ENCODE results near the gene XXYLT1.

The XXYLT1 gene

DNA sequence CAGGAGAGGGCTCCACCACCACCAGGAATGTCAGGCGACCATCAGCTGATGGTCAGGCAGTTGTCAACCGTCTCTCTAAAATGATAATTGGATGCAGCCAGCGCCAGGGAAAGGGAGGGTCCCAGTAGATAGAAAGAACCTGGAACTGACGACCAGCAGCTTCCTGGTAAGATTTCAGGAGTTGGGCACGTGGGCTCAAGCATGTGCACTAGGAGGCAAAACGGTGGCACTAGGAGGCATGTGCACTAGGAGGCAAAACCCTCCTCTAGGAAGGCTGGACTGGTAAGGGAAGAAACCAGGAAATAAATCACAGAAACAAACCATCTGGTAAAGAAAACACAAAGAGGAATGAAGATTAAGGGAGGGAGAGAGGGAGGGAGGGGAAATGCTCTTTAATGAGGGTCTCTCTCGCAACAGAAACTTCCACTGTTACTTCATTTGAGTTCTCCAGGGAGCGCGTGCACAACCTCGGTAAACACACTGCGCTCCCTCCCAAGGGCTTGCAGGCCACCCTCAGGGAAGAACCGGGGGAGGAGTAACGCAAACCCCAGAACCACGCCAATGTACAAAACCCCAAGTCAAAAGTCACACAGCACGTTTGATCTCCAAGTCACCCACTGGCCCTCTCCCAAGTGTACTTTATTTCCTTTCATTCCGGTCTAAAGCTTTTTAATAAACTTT is 116.7 kb downstream of the XXYLT1 start:
- peak overlapping the region; percentile 65 to 71 for H3K9ac ChIP-seq (ENCODE audit: low read length in 2 of 2)
- H3K4me1 ChIP-seq (ENCODE audit: control insufficient read depth, insufficient read depth, low read length): peaks cover 67% of the 10 kb centered on the region
- H3K4me3 ChIP-seq (ENCODE audit: low read length in 2 of 2): peak overlapping the region; percentile 52 to 65

DNA sequence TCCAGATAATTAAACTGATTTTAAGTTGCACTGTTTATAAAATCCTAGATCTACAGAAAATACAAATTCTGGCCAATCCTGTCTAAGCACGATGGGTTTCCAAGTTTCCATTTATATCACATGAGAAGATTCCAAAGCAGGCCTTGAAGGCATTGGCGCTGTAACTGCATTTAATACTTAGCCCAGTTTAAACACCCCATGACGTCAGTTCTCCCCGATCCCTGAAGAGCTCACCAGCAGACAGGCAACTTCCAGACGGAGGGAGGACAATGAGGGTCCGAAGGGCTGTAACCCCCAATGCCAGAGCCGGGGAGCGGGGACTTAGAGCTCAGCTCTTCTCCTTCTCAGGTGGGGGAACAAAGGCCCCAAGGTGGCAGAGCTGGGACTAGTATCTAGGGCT is 117.3 kb downstream of the XXYLT1 start:
- H3K9ac ChIP-seq (ENCODE audit: low read length in 2 of 2): peak overlapping the region; percentile 65 to 71

More for the DNA sequence above, 116.7 kb downstream of the XXYLT1 start:
- H3K27ac ChIP-seq (ENCODE audit: low read length): peak overlapping the region; percentile 96
- H3K36me3 ChIP-seq (ENCODE audit: control insufficient read depth in 2 of 2, insufficient read depth in 2 of 2, low read length in 2 of 2): no peaks in the 10 kb centered on the region
- no peaks in the 10 kb centered on the region for H3K27me3 ChIP-seq (ENCODE audit: control insufficient read depth in 1 of 2, insufficient read depth in 2 of 2, low read length in 2 of 2)
- H3K9me3 ChIP-seq (ENCODE audit: control insufficient read depth in 2 of 2, low read length in 2 of 2): no peaks in the 10 kb centered on the region

DNA sequence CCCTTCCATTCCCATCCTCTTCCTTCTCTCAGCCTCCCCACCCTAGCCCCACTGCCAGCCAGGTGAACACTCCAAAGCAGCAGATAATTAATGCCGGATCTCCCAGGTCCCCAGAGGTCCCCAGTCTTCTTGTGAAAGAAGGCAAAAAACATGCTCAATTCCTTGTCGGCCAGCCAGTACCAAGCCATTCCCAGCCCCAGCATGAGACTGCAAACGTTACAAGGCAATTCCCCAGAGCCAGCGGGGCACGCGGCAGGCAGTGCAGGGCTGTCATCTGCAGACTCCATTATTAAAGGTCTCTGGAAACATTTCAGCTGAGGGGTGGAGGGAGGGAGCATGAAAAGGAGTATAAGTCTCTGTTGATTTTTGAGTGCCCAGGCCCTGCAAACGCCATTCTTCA is 117.8 kb downstream of the XXYLT1 start:
- Histone ChIP-seq H3K4me3 (ENCODE audit: low read length in 2 of 2) (peak overlapping the region in 1 of 2 donors; percentile 35), H3K9ac (ENCODE audit: low read length in 2 of 2) (peak overlapping the region; percentile 10 to 42), H3K36me3 (ENCODE audit: control insufficient read depth in 2 of 2, insufficient read depth in 2 of 2, low read length in 2 of 2) (no peaks in the 10 kb centered on the region), H3K4me1 (ENCODE audit: control insufficient read depth, insufficient read depth, low read length) (peaks cover 67% of the 10 kb centered on the region), H3K9me3 (ENCODE audit: control insufficient read depth in 2 of 2, low read length in 2 of 2) (no peaks in the 10 kb centered on the region), H3K27ac (ENCODE audit: low read length) (peak overlapping the region; percentile 96), H3K27me3 (ENCODE audit: control insufficient read depth in 1 of 2, insufficient read depth in 2 of 2, low read length in 2 of 2) (no peaks in the 10 kb centered on the region)

More for the DNA sequence above, 117.3 kb downstream of the XXYLT1 start:
- Histone ChIP-seq H3K36me3 (ENCODE audit: control insufficient read depth in 2 of 2, insufficient read depth in 2 of 2, low read length in 2 of 2) (no peaks in the 10 kb centered on the region), H3K4me1 (ENCODE audit: control insufficient read depth, insufficient read depth, low read length) (peaks cover 67% of the 10 kb centered on the region), H3K4me3 (ENCODE audit: low read length in 2 of 2) (no peak overlapping the region), H3K27ac (ENCODE audit: low read length) (peak overlapping the region; percentile 96), H3K27me3 (ENCODE audit: control insufficient read depth in 1 of 2, insufficient read depth in 2 of 2, low read length in 2 of 2) (no peaks in the 10 kb centered on the region), H3K9me3 (ENCODE audit: control insufficient read depth in 2 of 2, low read length in 2 of 2) (no peaks in the 10 kb centered on the region)

DNA sequence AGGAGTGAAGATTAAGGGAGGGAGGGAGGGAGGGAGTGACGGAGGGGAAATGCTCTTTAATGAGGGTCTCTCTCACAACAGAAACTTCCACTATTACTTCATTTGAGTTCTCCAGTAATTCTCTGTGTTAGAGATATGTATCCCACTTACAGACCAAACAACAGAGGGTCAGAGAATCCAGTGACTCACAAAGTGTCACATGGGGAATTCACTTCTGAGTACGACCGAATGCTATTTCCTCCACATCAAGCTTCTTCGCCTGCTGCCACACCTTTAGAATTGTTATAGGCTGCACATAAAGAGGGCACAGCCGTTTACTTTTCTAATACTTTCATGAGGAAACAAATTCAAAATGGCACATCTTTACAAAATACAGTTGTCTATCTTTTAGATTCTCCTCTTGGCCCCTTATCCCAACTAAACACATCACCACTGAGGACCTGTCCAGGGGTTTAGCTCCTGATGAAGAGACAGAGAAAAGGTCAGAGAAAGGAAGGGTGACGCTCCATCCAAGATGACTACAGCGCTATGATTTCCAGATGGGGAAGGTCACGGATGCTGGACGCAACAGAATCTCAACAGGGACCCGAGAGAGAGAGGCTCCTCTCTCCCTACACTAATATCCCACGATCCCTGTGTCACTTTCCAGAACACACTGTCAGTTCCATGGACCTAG is 119.0 kb downstream of the XXYLT1 start:
- Histone ChIP-seq H3K27me3 (ENCODE audit: control insufficient read depth in 1 of 2, insufficient read depth in 2 of 2, low read length in 2 of 2) (no peaks in the 10 kb centered on the region), H3K36me3 (ENCODE audit: control insufficient read depth in 2 of 2, insufficient read depth in 2 of 2, low read length in 2 of 2) (no peaks in the 10 kb centered on the region), H3K9me3 (ENCODE audit: control insufficient read depth in 2 of 2, low read length in 2 of 2) (no peaks in the 10 kb centered on the region), H3K9ac (ENCODE audit: low read length in 2 of 2) (peak overlapping the region in 1 of 2 donors; percentile 12), H3K4me1 (ENCODE audit: control insufficient read depth, insufficient read depth, low read length) (peaks cover 63% of the 10 kb centered on the region), H3K27ac (ENCODE audit: low read length) (peak overlapping the region; percentile 96), H3K4me3 (ENCODE audit: low read length in 2 of 2) (no peak overlapping the region)

DNA sequence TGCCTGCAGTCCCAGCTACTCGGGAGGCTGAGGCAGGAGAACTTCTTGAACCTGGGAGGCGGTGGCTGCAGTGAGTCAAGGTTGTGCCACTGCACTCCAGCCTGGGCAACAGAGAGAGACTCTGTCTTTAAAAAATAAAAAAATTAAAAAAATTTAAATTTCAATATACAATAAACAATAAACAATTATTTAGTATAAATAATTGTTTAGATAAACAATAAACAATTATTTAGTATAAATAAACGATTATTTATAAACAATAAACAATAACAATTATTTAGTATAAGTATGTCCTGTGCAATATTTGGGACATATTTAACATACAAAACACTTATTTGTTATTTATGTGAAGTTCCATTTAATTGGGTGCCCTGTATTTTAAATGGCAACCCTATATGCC is 119.6 kb downstream of the XXYLT1 start:
- Histone ChIP-seq H3K4me1 (ENCODE audit: control insufficient read depth, insufficient read depth, low read length) (peaks cover 59% of the 10 kb centered on the region), H3K9me3 (ENCODE audit: control insufficient read depth in 2 of 2, low read length in 2 of 2) (no peaks in the 10 kb centered on the region), H3K27ac (ENCODE audit: low read length) (peak overlapping the region; percentile 96), H3K9ac (ENCODE audit: low read length in 2 of 2) (no peak overlapping the region), H3K36me3 (ENCODE audit: control insufficient read depth in 2 of 2, insufficient read depth in 2 of 2, low read length in 2 of 2) (no peaks in the 10 kb centered on the region), H3K27me3 (ENCODE audit: control insufficient read depth in 1 of 2, insufficient read depth in 2 of 2, low read length in 2 of 2) (no peaks in the 10 kb centered on the region), H3K4me3 (ENCODE audit: low read length in 2 of 2) (no peak overlapping the region)

DNA sequence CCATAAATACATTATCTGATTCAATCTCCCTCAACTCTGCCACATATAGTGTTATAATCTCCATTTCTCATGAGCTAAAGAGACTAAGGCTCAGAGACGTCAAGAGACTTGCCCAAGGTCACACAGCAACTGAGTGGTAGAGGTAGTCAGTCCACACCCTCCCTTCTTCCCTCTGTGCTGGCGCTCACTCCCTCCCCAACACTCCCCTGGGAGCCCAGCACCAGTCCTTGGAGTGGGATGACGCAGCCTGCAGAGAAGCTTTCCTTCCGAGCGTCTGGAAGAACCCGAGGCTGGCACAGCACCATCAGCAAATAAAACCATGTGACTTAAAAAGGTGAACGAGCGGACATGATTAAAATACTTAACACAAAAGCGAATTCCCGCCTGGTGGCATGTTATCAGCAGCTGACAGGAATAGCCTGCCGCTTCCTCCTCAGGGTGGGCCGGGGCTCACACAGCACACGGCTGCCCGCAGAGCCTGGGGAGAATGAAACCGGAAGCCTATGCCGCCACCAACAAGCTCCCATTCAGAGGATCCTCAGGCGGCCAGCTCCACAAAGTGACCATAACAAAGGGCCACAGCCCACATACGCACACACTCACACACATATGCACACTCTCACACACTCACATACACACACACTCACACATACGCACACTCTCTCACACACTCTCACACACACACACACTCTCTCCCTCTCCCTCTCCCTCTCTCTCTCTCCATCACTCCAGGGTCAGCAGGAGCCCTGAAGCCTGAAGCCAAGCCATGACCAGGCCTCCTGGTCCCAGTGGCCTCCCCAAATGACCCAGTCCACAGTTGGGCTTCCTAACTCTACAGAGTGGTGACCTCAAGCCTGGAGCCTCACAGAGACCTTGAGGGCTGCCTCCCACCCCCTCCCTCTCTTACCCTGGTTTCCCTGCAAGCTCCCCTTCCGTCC is 120.5 kb downstream of the XXYLT1 start:
- Histone ChIP-seq H3K4me1 (ENCODE audit: control insufficient read depth, insufficient read depth, low read length) (peaks cover 49% of the 10 kb centered on the region), H3K36me3 (ENCODE audit: control insufficient read depth in 2 of 2, insufficient read depth in 2 of 2, low read length in 2 of 2) (no peaks in the 10 kb centered on the region), H3K4me3 (ENCODE audit: low read length in 2 of 2) (peak overlapping the region; percentile 29 to 69), H3K9ac (ENCODE audit: low read length in 2 of 2) (peak overlapping the region; percentile 66 to 72), H3K27me3 (ENCODE audit: control insufficient read depth in 1 of 2, insufficient read depth in 2 of 2, low read length in 2 of 2) (no peaks in the 10 kb centered on the region), H3K27ac (ENCODE audit: low read length) (peak overlapping the region; percentile 89), H3K9me3 (ENCODE audit: control insufficient read depth in 2 of 2, low read length in 2 of 2) (no peaks in the 10 kb centered on the region)

DNA sequence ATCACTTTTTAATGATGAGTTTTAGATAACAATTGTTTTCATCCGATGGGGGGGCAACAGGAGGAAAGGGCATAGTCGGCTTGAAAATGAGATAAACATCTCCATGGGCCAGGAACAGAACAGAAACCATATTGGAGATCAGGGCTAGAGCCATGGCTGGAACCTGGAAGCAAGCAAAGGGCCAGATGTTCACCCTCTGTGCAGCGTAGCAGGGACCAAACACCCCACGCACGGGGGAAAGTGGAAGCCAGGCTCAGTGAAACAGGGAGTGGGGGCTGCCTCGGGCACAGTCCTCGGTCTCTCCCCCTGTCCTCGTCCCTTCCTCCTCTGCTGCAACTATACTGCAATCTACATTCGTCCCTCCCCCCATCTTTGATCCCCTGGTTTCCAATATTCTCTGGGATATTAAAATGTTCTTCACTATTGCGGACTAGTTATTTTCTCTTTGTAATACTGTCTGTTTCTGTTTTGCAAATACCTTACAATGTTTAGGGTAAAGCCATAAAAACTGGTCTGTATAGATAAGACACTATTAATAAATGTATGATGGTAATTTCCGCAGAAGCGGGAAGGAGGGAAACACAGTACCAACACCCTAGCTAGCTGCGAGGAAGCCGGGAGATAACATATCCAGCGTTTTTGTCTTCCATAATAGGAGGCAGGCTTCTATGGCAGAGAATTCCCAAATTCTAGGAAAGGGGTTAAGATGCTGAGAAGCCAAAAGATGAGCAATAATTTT is 121.5 kb downstream of the XXYLT1 start:
- Histone ChIP-seq H3K9ac (ENCODE audit: low read length in 2 of 2) (peak overlapping the region; percentile 29 to 66), H3K9me3 (ENCODE audit: control insufficient read depth in 2 of 2, low read length in 2 of 2) (no peaks in the 10 kb centered on the region), H3K27ac (ENCODE audit: low read length) (peak overlapping the region; percentile 89), H3K4me1 (ENCODE audit: control insufficient read depth, insufficient read depth, low read length) (peaks cover 39% of the 10 kb centered on the region), H3K4me3 (ENCODE audit: low read length in 2 of 2) (peak overlapping the region; percentile 29 to 69), H3K27me3 (ENCODE audit: control insufficient read depth in 1 of 2, insufficient read depth in 2 of 2, low read length in 2 of 2) (no peaks in the 10 kb centered on the region), H3K36me3 (ENCODE audit: control insufficient read depth in 2 of 2, insufficient read depth in 2 of 2, low read length in 2 of 2) (no peaks in the 10 kb centered on the region)

DNA sequence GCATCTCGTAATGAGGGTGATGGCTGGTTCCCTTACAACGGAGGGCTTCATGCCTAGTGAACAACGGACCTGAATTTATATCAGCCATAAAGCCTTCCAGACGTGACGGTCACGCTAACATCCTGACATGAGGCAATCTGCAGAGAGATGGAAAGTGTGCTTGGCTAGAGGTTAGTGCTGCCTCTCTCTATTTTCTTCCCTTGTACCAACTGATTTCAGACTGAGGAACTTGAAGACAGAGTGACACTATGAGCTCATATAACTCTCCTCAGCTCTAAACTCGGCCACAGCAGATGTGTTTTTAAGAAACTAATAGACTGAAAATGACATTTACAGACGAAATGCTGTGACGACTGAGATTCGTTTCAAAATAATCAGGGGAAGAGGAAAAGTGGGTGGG is 122.4 kb downstream of the XXYLT1 start:
- Histone ChIP-seq H3K36me3 (ENCODE audit: control insufficient read depth in 2 of 2, insufficient read depth in 2 of 2, low read length in 2 of 2) (no peaks in the 10 kb centered on the region), H3K9me3 (ENCODE audit: control insufficient read depth in 2 of 2, low read length in 2 of 2) (no peaks in the 10 kb centered on the region), H3K27me3 (ENCODE audit: control insufficient read depth in 1 of 2, insufficient read depth in 2 of 2, low read length in 2 of 2) (no peaks in the 10 kb centered on the region), H3K9ac (ENCODE audit: low read length in 2 of 2) (peak overlapping the region; percentile 7 to 21), H3K4me3 (ENCODE audit: low read length in 2 of 2) (peak overlapping the region in 1 of 2 donors; percentile 65), H3K27ac (ENCODE audit: low read length) (peak overlapping the region; percentile 1), H3K4me1 (ENCODE audit: control insufficient read depth, insufficient read depth, low read length) (peaks cover 30% of the 10 kb centered on the region)

DNA sequence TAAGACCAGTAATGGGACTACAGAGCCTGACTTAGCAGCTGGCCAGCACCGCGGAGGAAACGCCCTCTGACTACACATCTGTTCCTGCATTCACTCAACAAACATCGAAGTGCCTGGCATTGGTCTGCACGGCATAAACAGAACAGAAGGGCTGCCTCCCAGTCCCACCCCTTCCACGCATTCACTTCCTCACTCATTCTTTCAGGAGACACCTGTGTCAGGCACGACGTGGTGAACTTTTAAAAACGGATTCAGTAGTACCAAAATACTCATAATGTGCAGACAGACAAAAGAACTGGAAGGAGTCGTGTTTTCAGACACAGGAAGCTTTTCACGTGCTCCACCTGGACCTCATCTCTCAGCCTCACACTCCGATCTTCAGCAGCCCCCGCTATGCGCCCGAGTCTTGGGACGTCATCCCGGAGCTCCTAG is 123.3 kb downstream of the XXYLT1 start:
- peaks cover 21% of the 10 kb centered on the region for H3K4me1 ChIP-seq (ENCODE audit: control insufficient read depth, insufficient read depth, low read length)

DNA sequence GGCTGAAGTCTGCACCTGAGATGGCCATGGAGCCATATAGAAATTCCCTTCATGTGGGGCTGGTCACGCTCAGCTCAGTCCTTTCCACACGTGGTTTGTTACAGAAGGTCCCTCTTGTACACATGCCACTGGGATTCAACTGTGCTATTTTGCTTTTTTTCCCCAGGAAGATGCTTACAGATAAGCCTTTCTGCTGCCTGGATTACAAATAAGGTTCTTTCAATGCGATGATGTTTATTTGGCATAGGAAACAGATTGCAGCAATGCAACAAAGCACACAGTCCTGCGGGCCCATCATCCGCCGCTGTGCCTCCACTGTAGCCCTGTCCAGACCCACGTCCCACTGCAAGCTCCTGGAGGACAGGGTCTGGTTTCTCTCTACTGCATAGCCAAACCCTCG is 124.8 kb downstream of the XXYLT1 start:
- H3K9ac ChIP-seq (ENCODE audit: low read length in 2 of 2): no peak overlapping the region
- no peaks in the 10 kb centered on the region for H3K36me3 ChIP-seq (ENCODE audit: control insufficient read depth in 2 of 2, insufficient read depth in 2 of 2, low read length in 2 of 2)
- no peak overlapping the region for H3K4me3 ChIP-seq (ENCODE audit: low read length in 2 of 2)
- no peak overlapping the region for H3K27ac ChIP-seq (ENCODE audit: low read length)
- no peaks in the 10 kb centered on the region for H3K27me3 ChIP-seq (ENCODE audit: control insufficient read depth in 1 of 2, insufficient read depth in 2 of 2, low read length in 2 of 2)
- H3K4me1 ChIP-seq (ENCODE audit: control insufficient read depth, insufficient read depth, low read length): peaks cover 15% of the 10 kb centered on the region
- no peaks in the 10 kb centered on the region for H3K9me3 ChIP-seq (ENCODE audit: control insufficient read depth in 2 of 2, low read length in 2 of 2)

More for the DNA sequence above, 123.3 kb downstream of the XXYLT1 start:
- no peaks in the 10 kb centered on the region for H3K27me3 ChIP-seq (ENCODE audit: control insufficient read depth in 1 of 2, insufficient read depth in 2 of 2, low read length in 2 of 2)
- H3K9me3 ChIP-seq (ENCODE audit: control insufficient read depth in 2 of 2, low read length in 2 of 2): no peaks in the 10 kb centered on the region
- peak overlapping the region; percentile 1 for H3K27ac ChIP-seq (ENCODE audit: low read length)
- peak overlapping the region; percentile 15 to 65 for H3K4me3 ChIP-seq (ENCODE audit: low read length in 2 of 2)
- H3K9ac ChIP-seq (ENCODE audit: low read length in 2 of 2): peak overlapping the region; percentile 7 to 51
- H3K36me3 ChIP-seq (ENCODE audit: control insufficient read depth in 2 of 2, insufficient read depth in 2 of 2, low read length in 2 of 2): no peaks in the 10 kb centered on the region

Data from stomach smooth muscle (tissue), 2 donors.